Lung (tissue), 12 donors: ENCODE data around the gene TMEM213. TPM values are rescaled to one million over a fixed set of nuclear protein-coding genes. Genes with fewer than 3 reads are reported as not detected.

ENCODE experiments used
- ATAC-seq: fragments of 200-7000 bp; cut with Tn5 transposase; one replicate; pipeline ENCODE4 v1.9.1; 2020; ENCODE audit warnings: moderate number of reproducible peaks; ENCODE audit not compliant: insufficient read depth, low FRiP score
- DNase-seq, 3 donors: peaks; one replicate each; pipeline ENCODE4 v3.0.0-alpha.2; 2013 to 2017
- H3K27ac ChIP-seq, 2 donors: one replicate each; pipeline ENCODE4 v1.5.1; 2013; ENCODE audit warnings: mild to moderate bottlenecking in 2 of 2, moderate library complexity in 2 of 2, control low read depth in 1 of 2, inconsistent platforms in 1 of 2, low read depth in 1 of 2, low read length in 1 of 2
- H3K27me3 ChIP-seq, 3 donors: one replicate each; pipeline ENCODE4 v1.5.1; 2013; ENCODE audit warnings: low read length in 2 of 3; ENCODE audit not compliant: control insufficient read depth in 3 of 3, insufficient read depth in 3 of 3
- H3K36me3 ChIP-seq, 4 donors: one replicate each; pipeline ENCODE4 v1.5.1; 2013; ENCODE audit warnings: low read length in 4 of 4, mild to moderate bottlenecking in 1 of 4, moderate library complexity in 1 of 4; ENCODE audit not compliant: control insufficient read depth in 4 of 4, insufficient read depth in 4 of 4
- H3K4me1 ChIP-seq, 5 donors: one replicate each; pipeline ENCODE4 v1.5.1; 2013; ENCODE audit warnings: low read length in 5 of 5, mild to moderate bottlenecking in 2 of 5, moderate library complexity in 1 of 5; ENCODE audit not compliant: control insufficient read depth in 5 of 5, insufficient read depth in 5 of 5
- H3K4me3 ChIP-seq: one replicate; pipeline ENCODE4 v1.5.1; 2013; ENCODE audit warnings: mild to moderate bottlenecking, control low read depth, moderate library complexity
- H3K9ac ChIP-seq, 2 donors: one replicate each; pipeline ENCODE4 v1.5.1; 2013; ENCODE audit warnings: low read length in 2 of 2, control low read depth in 1 of 2; ENCODE audit not compliant: insufficient read depth in 1 of 2
- H3K9me3 ChIP-seq, 4 donors: one replicate each; pipeline ENCODE4 v1.5.1; 2013; ENCODE audit warnings: low read length in 3 of 4, mild to moderate bottlenecking in 1 of 4, moderate library complexity in 1 of 4; ENCODE audit not compliant: control insufficient read depth in 4 of 4, insufficient read depth in 3 of 4
- WGBS, 2 donors: extraction: QIAGEN DNeasy Blood & Tissue Kit; methylation state at CpG; one replicate each; pipeline ENCODE4 v1.1.7; 2013; 5-methylcytosine and 5-hydroxymethylcytosine counted together
- polyA plus RNA-seq, 2 donors: library from polyadenylated mRNA; stranded (reverse); fragments of 200-250 nt; gene quantifications; one replicate each; pipeline ENCODE4 v1.2.1, GENCODE V29; 2013
- total RNA-seq, 2 donors: library from RNA; depleted of rRNA in 1 of 2; stranded (reverse); fragments of >200 nt in 1 of 2; gene quantifications; one replicate each; pipeline ENCODE4 v1.2.1, GENCODE V29; 2014 to 2021
- TF ChIP-seq, protein P1 (sequence below): IDR thresholded peaks from 2 replicates; pipeline ENCODE4 v1.5.1; 2012; ENCODE audit warnings: mild to moderate bottlenecking; ENCODE audit errors: control extremely low read depth, extremely low read depth
- donor health status: control.
- donor health status: control.
- donor health status: Bipolar disorder and iron deficiency.
- donor health status: healthy.
- donor health status: DM: yes; HTN: yes; CAD: no.

The TMEM213 gene
- total and polyA plus RNA-seq, 4 donors = 0.29 to 2.0 (median 0.83) TPM; not detected in 1

DNA sequence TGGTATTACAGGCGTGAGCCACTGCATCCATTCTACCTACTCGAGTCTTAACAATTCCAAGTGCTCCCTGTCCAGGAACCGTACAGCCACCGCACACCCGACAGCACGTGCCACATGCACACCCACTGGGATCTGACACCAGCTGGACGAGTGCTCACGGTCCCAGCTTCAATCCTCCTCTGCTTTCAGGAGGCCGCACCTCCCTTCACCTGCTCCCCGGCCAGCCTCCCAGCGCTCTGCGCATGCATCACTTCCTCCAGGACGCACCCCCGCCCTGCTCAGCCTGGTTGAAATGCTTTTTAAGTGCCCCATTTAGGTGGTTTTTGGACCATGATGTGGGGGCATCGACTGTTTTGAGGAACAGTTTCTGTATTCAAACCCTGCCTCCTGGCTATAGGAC is 47.3 kb upstream of the TMEM213 start:
- Histone ChIP-seq H3K4me3 (no peak overlapping the region), H3K9me3 (no peaks in the 10 kb centered on the region), H3K4me1 (peaks cover 0 to 10% (median 0%) of the 10 kb centered on the region in 5 donors), H3K27ac (no peak overlapping the region), H3K27me3 (no peaks in the 10 kb centered on the region), H3K9ac (no peak overlapping the region), H3K36me3 (no peaks in the 10 kb centered on the region)
- 91 to 95% methylated on average over 15 of the region's 15 CpGs for WGBS, 2 donors
- TF ChIP-seq, protein P1, sequence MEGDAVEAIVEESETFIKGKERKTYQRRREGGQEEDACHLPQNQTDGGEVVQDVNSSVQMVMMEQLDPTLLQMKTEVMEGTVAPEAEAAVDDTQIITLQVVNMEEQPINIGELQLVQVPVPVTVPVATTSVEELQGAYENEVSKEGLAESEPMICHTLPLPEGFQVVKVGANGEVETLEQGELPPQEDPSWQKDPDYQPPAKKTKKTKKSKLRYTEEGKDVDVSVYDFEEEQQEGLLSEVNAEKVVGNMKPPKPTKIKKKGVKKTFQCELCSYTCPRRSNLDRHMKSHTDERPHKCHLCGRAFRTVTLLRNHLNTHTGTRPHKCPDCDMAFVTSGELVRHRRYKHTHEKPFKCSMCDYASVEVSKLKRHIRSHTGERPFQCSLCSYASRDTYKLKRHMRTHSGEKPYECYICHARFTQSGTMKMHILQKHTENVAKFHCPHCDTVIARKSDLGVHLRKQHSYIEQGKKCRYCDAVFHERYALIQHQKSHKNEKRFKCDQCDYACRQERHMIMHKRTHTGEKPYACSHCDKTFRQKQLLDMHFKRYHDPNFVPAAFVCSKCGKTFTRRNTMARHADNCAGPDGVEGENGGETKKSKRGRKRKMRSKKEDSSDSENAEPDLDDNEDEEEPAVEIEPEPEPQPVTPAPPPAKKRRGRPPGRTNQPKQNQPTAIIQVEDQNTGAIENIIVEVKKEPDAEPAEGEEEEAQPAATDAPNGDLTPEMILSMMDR = no peak
- ATAC-seq (no peak), DNase-seq (no peak)

DNA sequence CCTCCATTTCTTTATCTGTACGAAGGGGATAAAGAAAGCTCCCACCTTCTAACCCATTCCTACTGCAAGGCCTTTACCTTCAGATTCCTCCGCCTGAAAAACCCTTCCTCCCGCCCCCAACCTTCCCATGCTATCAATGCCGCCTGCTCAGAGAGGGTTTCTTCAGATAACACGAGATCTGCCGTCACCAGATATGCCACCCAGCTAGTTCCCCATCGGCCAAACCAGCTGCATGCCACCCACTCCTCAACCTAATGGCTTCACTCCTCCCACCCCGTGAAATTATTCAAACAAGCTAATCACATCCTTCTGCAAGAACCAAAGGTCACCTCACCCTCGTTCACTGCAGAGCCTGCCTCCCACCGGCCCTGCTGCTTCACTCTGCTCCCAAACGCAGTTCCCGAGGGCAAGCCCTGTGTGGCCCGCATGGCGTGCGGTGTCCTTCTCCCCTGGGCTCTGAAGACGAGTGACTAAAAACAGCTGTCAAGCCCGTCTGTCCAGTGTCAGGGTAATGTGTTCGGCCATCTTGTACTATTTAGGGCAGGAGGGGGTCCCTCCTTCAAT is 46.8 kb upstream of the TMEM213 start:
- Histone ChIP-seq H3K27me3 (no peaks in the 10 kb centered on the region), H3K36me3 (no peaks in the 10 kb centered on the region), H3K9ac (no peak overlapping the region), H3K4me1 (peaks cover 0 to 15% (median 4%) of the 10 kb centered on the region in 5 donors), H3K27ac (no peak overlapping the region), H3K9me3 (no peaks in the 10 kb centered on the region), H3K4me3 (no peak overlapping the region)
- TF ChIP-seq, protein P1 = no peak
- DNase-seq (no peak), ATAC-seq (no peak)
- WGBS, 2 donors = 86 to 88% methylated on average over 18 of the region's 18 CpGs

DNA sequence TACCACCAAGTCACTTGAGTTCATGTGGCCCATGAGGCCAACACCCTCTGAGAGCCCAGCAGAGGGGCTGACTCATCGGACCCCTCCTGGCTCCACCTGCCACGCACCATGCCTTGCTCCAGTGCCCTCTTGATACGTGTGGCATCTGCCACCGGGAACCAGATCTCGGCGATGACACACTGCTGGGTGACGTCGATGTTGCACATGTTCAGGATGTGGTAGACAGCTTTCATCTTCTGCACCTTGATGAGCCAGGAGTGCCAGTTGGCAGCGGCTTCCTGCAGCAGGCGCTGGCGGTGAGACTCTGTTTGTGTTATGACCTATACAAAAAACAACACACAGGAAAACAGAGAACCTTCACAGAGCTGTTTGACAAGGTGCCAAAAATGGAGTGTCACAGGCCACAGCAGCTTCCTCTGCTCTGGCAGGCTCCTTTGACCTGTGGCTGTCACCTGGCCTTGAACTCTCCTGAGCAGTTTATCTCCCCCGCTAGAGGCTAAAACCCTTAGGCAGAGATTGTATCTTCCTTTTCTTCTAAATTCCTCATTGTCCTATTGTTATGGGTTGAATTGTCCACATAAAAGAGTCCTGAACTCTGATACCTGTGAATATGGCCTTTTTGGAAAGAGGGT is 45.2 kb upstream of the TMEM213 start:
- H3K27me3 ChIP-seq = no peaks in the 10 kb centered on the region
- H3K9ac ChIP-seq = no peak overlapping the region
- no peak overlapping the region for H3K27ac ChIP-seq
- H3K9me3 ChIP-seq = no peaks in the 10 kb centered on the region
- ATAC-seq (peak; percentile 9), DNase-seq (peak; percentile 13 to 52 (median 22))
- peaks cover 0 to 23% (median 4%) of the 10 kb centered on the region in 5 donors for H3K4me1 ChIP-seq
- TF ChIP-seq, protein P1 = no peak
- no peaks in the 10 kb centered on the region for H3K36me3 ChIP-seq
- H3K4me3 ChIP-seq = no peak overlapping the region
- 17 to 46% methylated on average over 12 of the region's 12 CpGs for WGBS, 2 donors
